ENCODE measurements around the gene ZNF608.

DNA sequence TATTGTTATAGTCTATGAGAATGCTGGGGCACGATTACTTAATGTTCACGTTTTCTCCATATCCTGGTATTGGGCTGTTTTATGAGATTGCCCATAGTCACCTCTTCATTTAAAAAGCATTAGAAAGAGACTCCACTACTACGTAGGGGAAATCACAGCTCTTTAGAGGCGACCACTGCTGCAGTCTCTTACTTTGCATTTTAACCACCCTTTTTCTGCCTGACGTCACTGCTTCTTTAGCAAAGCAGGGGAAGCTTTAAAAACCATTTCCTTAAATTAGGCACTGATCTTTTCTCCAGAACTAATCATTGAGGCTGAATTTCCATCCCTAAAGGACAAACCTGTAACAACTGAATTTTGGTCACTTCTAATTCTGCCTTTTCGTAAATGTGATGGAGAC lies 38.9 kb downstream of the ZNF608 start:
- TF ChIP-seq, protein P1, sequence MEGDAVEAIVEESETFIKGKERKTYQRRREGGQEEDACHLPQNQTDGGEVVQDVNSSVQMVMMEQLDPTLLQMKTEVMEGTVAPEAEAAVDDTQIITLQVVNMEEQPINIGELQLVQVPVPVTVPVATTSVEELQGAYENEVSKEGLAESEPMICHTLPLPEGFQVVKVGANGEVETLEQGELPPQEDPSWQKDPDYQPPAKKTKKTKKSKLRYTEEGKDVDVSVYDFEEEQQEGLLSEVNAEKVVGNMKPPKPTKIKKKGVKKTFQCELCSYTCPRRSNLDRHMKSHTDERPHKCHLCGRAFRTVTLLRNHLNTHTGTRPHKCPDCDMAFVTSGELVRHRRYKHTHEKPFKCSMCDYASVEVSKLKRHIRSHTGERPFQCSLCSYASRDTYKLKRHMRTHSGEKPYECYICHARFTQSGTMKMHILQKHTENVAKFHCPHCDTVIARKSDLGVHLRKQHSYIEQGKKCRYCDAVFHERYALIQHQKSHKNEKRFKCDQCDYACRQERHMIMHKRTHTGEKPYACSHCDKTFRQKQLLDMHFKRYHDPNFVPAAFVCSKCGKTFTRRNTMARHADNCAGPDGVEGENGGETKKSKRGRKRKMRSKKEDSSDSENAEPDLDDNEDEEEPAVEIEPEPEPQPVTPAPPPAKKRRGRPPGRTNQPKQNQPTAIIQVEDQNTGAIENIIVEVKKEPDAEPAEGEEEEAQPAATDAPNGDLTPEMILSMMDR (conservative IDR thresholded peaks at IDR 0.05; ENCODE audit: low read length): no peak
- TF ChIP-seq EZH2phosphoT487 (IDR thresholded peaks at IDR 0.05; ENCODE audit: borderline replicate concordance, low read depth, low read length): no peak
